H1 (cell line): ENCODE results near the gene PID1. TPM values are rescaled to one million over a fixed set of nuclear protein-coding genes. Genes with fewer than 3 reads are reported as not detected.

ENCODE experiments used
- CTCF ChIA-PET: fragments of 300-600 bp; sonication (Branson Sonifier 250); formaldehyde crosslinking; loops from one replicate; lab custom pipeline; 2021; ENCODE audit not compliant: partially characterized antibody; lab: Charles Lee
- POLR2A ChIA-PET: fragments of 300-600 bp; sonication (Branson Sonifier 250); formaldehyde crosslinking; loops from one replicate; lab custom pipeline; 2021; ENCODE audit warnings: inconsistent platforms; ENCODE audit not compliant: partially characterized antibody; lab: Charles Lee
- DNase-seq, 2 experiments: peaks; one replicate each; pipeline versions ENCODE4 v3.0.0 to v3.0.0-alpha.2; 2010 to 2022; ENCODE audit warnings: low spot score in 2 of 2, low read depth in 1 of 2, mixed read lengths in 1 of 2
- FAIRE-seq: peaks from 2 replicates; lab custom pipeline; 2011; peaks lifted over from hg19 to GRCh38; lab: Jason Lieb, UNC
- H2AFZ ChIP-seq: 2 replicates; pipeline ENCODE4 v1.8.1; 2012; ENCODE audit warnings: low read length, inconsistent platforms
- H2AK5ac ChIP-seq: 2 replicates; pipeline ENCODE4 v1.6.1; 2013; ENCODE audit warnings: low read depth, low read length
- H2BK120ac ChIP-seq: replicated peaks from 2 replicates; pipeline ENCODE3; 2013; ENCODE audit warnings: low read depth, low read length, inconsistent platforms
- H2BK12ac ChIP-seq: 2 replicates; pipeline ENCODE4 v1.6.1; 2013; ENCODE audit warnings: low read depth, low read length
- H2BK15ac ChIP-seq: 2 replicates; pipeline ENCODE4 v1.6.1; 2013; ENCODE audit warnings: low read length
- H2BK20ac ChIP-seq: 2 replicates; pipeline ENCODE4 v1.6.1; 2013; ENCODE audit warnings: low read length
- H2BK5ac ChIP-seq: 2 replicates; pipeline ENCODE4 v1.6.1; 2013; ENCODE audit warnings: low read depth, low read length
- H3K14ac ChIP-seq: 2 replicates; pipeline ENCODE4 v1.6.1; 2013; ENCODE audit warnings: inconsistent platforms; ENCODE audit not compliant: insufficient read length
- H3K18ac ChIP-seq: 2 replicates; pipeline ENCODE4 v1.6.1; 2013; ENCODE audit warnings: low read length; ENCODE audit errors: extremely low read depth
- H3K23ac ChIP-seq: 2 replicates; pipeline ENCODE4 v1.6.1; 2013; ENCODE audit warnings: inconsistent platforms; ENCODE audit not compliant: insufficient read length
- H3K23me2 ChIP-seq: 2 replicates; pipeline ENCODE4 v1.6.1; 2013; ENCODE audit warnings: low read depth, low read length
- H3K27ac ChIP-seq: 2 replicates; pipeline ENCODE4 v1.6.1; 2011; ENCODE audit warnings: low read depth, low read length, inconsistent platforms
- H3K27me3 ChIP-seq, 4 experiments: replicated peaks in 1 of 4; 1 replicate in 1 of 4; 2 replicates in 3 of 4; pipeline versions ENCODE4 v1.6.1 to v1.8.1; 2011 to 2013; ENCODE audit warnings: low read length in 3 of 4, mild to moderate bottlenecking in 3 of 4, inconsistent platforms in 2 of 4, mixed read lengths in 2 of 4, moderate library complexity in 1 of 4; ENCODE audit not compliant: control insufficient read depth in 3 of 4, insufficient read depth in 3 of 4; ENCODE audit errors: extremely low read depth in 1 of 4
- H3K36me3 ChIP-seq, 4 experiments: 2 replicates each; pipeline versions ENCODE4 v1.6.1 to v1.8.1; 2011 to 2013; ENCODE audit warnings: mild to moderate bottlenecking in 4 of 4, low read length in 3 of 4, moderate library complexity in 2 of 4, control low read depth in 1 of 4, inconsistent platforms in 1 of 4; ENCODE audit not compliant: insufficient read depth in 4 of 4, control insufficient read depth in 2 of 4
- H3K4ac ChIP-seq: replicated peaks from 2 replicates; pipeline ENCODE3; 2013; ENCODE audit warnings: low read length, low read depth, mixed read lengths, inconsistent platforms; ENCODE audit not compliant: insufficient read length
- H3K4me1 ChIP-seq, 4 experiments: replicated peaks in 1 of 4; 1 replicate in 1 of 4; 2 replicates in 3 of 4; pipeline versions ENCODE4 v1.6.1 to v1.8.1; 2011 to 2013; ENCODE audit warnings: low read length in 3 of 4, inconsistent platforms in 2 of 4, mixed read lengths in 1 of 4; ENCODE audit not compliant: insufficient read depth in 4 of 4, control insufficient read depth in 3 of 4
- H3K4me2 ChIP-seq, 2 experiments: 2 replicates each; pipeline versions ENCODE4 v1.6.1 to v1.8.1; 2011 to 2013; ENCODE audit warnings: low read depth in 2 of 2, low read length in 2 of 2, control low read depth in 1 of 2, inconsistent platforms in 1 of 2, mild to moderate bottlenecking in 1 of 2; ENCODE audit not compliant: insufficient read depth in 1 of 2
- H3K4me3 ChIP-seq, 4 experiments: fragments of 200-600, 300-600 bp in 1 of 4; sonication (generic), shearing (Covaris generic), sonication (Bioruptor Twin) in 1 of 4; 2 replicates each; pipeline versions ENCODE4 v1.5.1 to v1.8.1; 2011 to 2016; ENCODE audit warnings: low read length in 4 of 4, low read depth in 3 of 4, control low read depth in 2 of 4, inconsistent platforms in 2 of 4, mild to moderate bottlenecking in 2 of 4, mixed read lengths in 1 of 4, moderate library complexity in 1 of 4; ENCODE audit not compliant: insufficient read depth in 2 of 4; ENCODE audit errors: extremely low read depth in 1 of 4
- H3K56ac ChIP-seq: replicated peaks from 2 replicates; pipeline ENCODE3; 2013; ENCODE audit warnings: low read depth, mild to moderate bottlenecking, mixed read lengths, low read length, inconsistent platforms; ENCODE audit not compliant: insufficient read length
- H3K79me1 ChIP-seq: 2 replicates; pipeline ENCODE4 v1.6.1; 2013; ENCODE audit warnings: low read depth, low read length, control low read depth
- H3K79me2 ChIP-seq, 2 experiments: 2 replicates each; pipeline versions ENCODE4 v1.6.1 to v1.8.1; 2012 to 2013; ENCODE audit warnings: low read length in 2 of 2, mild to moderate bottlenecking in 2 of 2, inconsistent platforms in 1 of 2; ENCODE audit not compliant: insufficient read depth in 2 of 2, control insufficient read depth in 1 of 2
- H3K9ac ChIP-seq, 4 experiments: replicated peaks in 1 of 4; 1 replicate in 1 of 4; 2 replicates in 3 of 4; pipeline versions ENCODE4 v1.6.1 to v1.8.1; 2011 to 2013; ENCODE audit warnings: low read depth in 3 of 4, low read length in 3 of 4, control low read depth in 2 of 4, mild to moderate bottlenecking in 2 of 4, moderate library complexity in 2 of 4, inconsistent platforms in 1 of 4; ENCODE audit errors: extremely low read depth in 1 of 4
- H3K9me3 ChIP-seq, 2 experiments: 2 replicates each; pipeline versions ENCODE4 v1.6.1 to v1.8.1; 2012 to 2013; ENCODE audit warnings: mild to moderate bottlenecking in 2 of 2, moderate library complexity in 2 of 2, control low read depth in 1 of 2, inconsistent platforms in 1 of 2, low read depth in 1 of 2, low read length in 1 of 2, mixed read lengths in 1 of 2; ENCODE audit not compliant: insufficient read depth in 2 of 2
- H4K20me1 ChIP-seq, 2 experiments: replicated peaks in 1 of 2; 2 replicates each; pipeline versions ENCODE3 to v1.8.1; 2011 to 2013; ENCODE audit warnings: inconsistent platforms in 2 of 2, low read length in 2 of 2, mild to moderate bottlenecking in 1 of 2; ENCODE audit not compliant: insufficient read depth in 2 of 2, control insufficient read depth in 1 of 2
- H4K5ac ChIP-seq: 2 replicates; pipeline ENCODE4 v1.6.1; 2013; ENCODE audit warnings: low read length, low read depth, mixed read lengths, inconsistent platforms; ENCODE audit not compliant: insufficient read length
- H4K8ac ChIP-seq: 2 replicates; pipeline ENCODE4 v1.8.0; 2013; ENCODE audit warnings: mild to moderate bottlenecking, moderate library complexity, low read length, inconsistent platforms; ENCODE audit not compliant: insufficient read depth; ENCODE audit errors: extremely low read depth
- H4K91ac ChIP-seq: replicated peaks from 2 replicates; pipeline ENCODE3; 2013; ENCODE audit warnings: low read length, mixed read lengths, inconsistent platforms; ENCODE audit not compliant: insufficient read length
- ASH2L ChIP-seq: fragments of 200-600, 300-600 bp; sonication (generic); IDR thresholded peaks from one replicate; pipeline ENCODE4 v1.7.1; 2017; ENCODE audit warnings: low read length
- BACH1 ChIP-seq: IDR thresholded peaks from 2 replicates; pipeline ENCODE4 v1.6.1; 2012; ENCODE audit warnings: low read length, improper control_type of control experiment
- CHD1 ChIP-seq: IDR thresholded peaks from 2 replicates; pipeline ENCODE4 v1.6.1; 2012; ENCODE audit warnings: low read depth, low read length, improper control_type of control experiment
- CTCF ChIP-seq, 3 experiments: IDR thresholded peaks; 1 replicate in 2 of 3; 2 replicates in 1 of 3; pipeline versions ENCODE4 v1.5.1 to v1.6.1; 2011; ENCODE audit warnings: low read length in 3 of 3, mild to moderate bottlenecking in 3 of 3, inconsistent platforms in 2 of 3, low read depth in 1 of 3, moderate library complexity in 1 of 3; ENCODE audit not compliant: insufficient read depth in 1 of 3; ENCODE audit errors: control extremely low read depth in 1 of 3
- HDAC6 ChIP-seq: IDR thresholded peaks from one replicate; pipeline ENCODE4 v1.7.1; 2012; ENCODE audit warnings: low read depth, mild to moderate bottlenecking, inconsistent platforms, low read length, moderate library complexity
- NRF1 ChIP-seq: IDR thresholded peaks from 2 replicates; pipeline ENCODE4 v1.6.1; 2011; ENCODE audit warnings: mild to moderate bottlenecking, low read depth, low read length, improper control_type of control experiment
- POLR2AphosphoS5 ChIP-seq: IDR thresholded peaks from 2 replicates; pipeline ENCODE4 v1.6.1; 2011; ENCODE audit warnings: low read depth, low read length
- RBBP5 ChIP-seq: IDR thresholded peaks from 2 replicates; pipeline ENCODE4 v1.7.1; 2012; ENCODE audit warnings: low read depth, mild to moderate bottlenecking, inconsistent platforms, low read length, moderate library complexity, borderline replicate concordance
- RNF2 ChIP-seq: fragments of 200-900, 300-1000 bp; sonication (generic); IDR thresholded peaks from 2 replicates; pipeline ENCODE4 v1.7.1; 2016; ENCODE audit warnings: borderline replicate concordance, low read depth, mild to moderate bottlenecking, antibody characterized with exemption, low read length; ENCODE audit not compliant: poor library complexity, severe bottlenecking; ENCODE audit errors: missing control alignments
- SAP30 ChIP-seq: fragments of 300-600 bp; sonication (generic); IDR thresholded peaks from 2 replicates; pipeline ENCODE4 v1.7.1; 2012; ENCODE audit warnings: low read length, moderate library complexity, mild to moderate bottlenecking, inconsistent platforms; ENCODE audit not compliant: insufficient read depth, insufficient replicate concordance
- SIRT6 ChIP-seq: IDR thresholded peaks from one replicate; pipeline ENCODE4 v1.7.1; 2012; ENCODE audit warnings: low read length, inconsistent platforms
- SP4 ChIP-seq: IDR thresholded peaks from 2 replicates; pipeline ENCODE4 v1.6.1; 2012; ENCODE audit warnings: low read length, inconsistent platforms
- SRF ChIP-seq: IDR thresholded peaks from 2 replicates; pipeline ENCODE4 v1.6.1; 2011; ENCODE audit warnings: mild to moderate bottlenecking, low read depth, low read length, moderate library complexity
- WGBS, 2 experiments: shearing (Covaris generic) in 1 of 2; methylation state at CpG; one replicate each; pipeline versions ENCODE4 v1.1.6 to v1.1.7; 2013 to 2015; ENCODE audit warnings: low lambda C conversion rate in 2 of 2, mixed read lengths in 2 of 2, inconsistent platforms in 1 of 2, low coverage in 1 of 2, missing lambda C conversion rate in 1 of 2; ENCODE audit not compliant: insufficient replicate concordance in 2 of 2, insufficient coverage in 1 of 2, insufficient read length in 1 of 2; ENCODE audit errors: extremely low coverage in 1 of 2, missing lambda C conversion rate in 1 of 2; 5-methylcytosine and 5-hydroxymethylcytosine counted together
- polyA plus RNA-seq, 7 experiments: library from polyadenylated mRNA; depleted of rRNA in 3 of 7; stranded (reverse) in 5 of 7; unstranded in 2 of 7; fragments of >200 nt in 5 of 7; fragments of 200-250 nt in 2 of 7; gene quantifications; 1 replicate in 5 of 7; 2 replicates in 1 of 7; 4 replicates in 1 of 7; pipeline versions ENCODE4 v1.2.1 to v1.2.3, GENCODE V29; 2011 to 2013; ENCODE audit warnings: missing spikeins in 2 of 7, mixed read lengths in 2 of 7
- total RNA-seq: library from RNA; stranded (reverse); fragmentation: NEBNext Ultra II Directional; extraction: Animal tissue kit (Norgen Biotek cat#: 25700); gene quantifications from 2 replicates; pipeline ENCODE4 v1.2.1, GENCODE V29; 2021

The PID1 gene
- total and polyA plus RNA-seq, 2 of the 8 experiments (the other 6 are each of a cell fraction or from before 2014, with no cell fraction given) = 1.5 to 3.3 TPM

GRCh38 chr2:229170171-229170570 is 100.9 kb downstream of the PID1 start:
- H2BK15ac ChIP-seq = no peak overlapping the region
- no peak overlapping the region for H3K4me3 ChIP-seq
- no peaks in the 10 kb centered on the region for H4K20me1 ChIP-seq
- TF ChIP-seq NRF1 (no peak), BACH1 (no peak), HDAC6 (no peak), RBBP5 (no peak), CHD1 (no peak), RNF2 (no peak), SP4 (no peak), SRF (no peak), CTCF (IDR thresholded peaks at IDR 0.05; ENCODE audit: control extremely low read depth in 1 of 3, insufficient read depth in 1 of 3, low read depth in 1 of 3, low read length in 3 of 3) (no peak), SIRT6 (no peak), SAP30 (no peak), POLR2AphosphoS5 (no peak), ASH2L (no peak)

More at GRCh38 chr2:229170171-229170570, 100.9 kb downstream of the PID1 start:
- POLR2A ChIA-PET = no interaction called here
- Histone ChIP-seq H3K4me1 (no peaks in the 10 kb centered on the region), H4K8ac (no peak overlapping the region), H2BK120ac (no peak overlapping the region), H4K5ac (no peak overlapping the region), H3K27ac (no peak overlapping the region), H3K36me3 (no peaks in the 10 kb centered on the region), H3K9ac (no peak overlapping the region), H3K56ac (no peak overlapping the region), H3K23ac (no peak overlapping the region), H3K4ac (no peak overlapping the region), H2AFZ (no peak overlapping the region), H3K79me2 (no peaks in the 10 kb centered on the region), H3K4me2 (no peak overlapping the region), H3K27me3 (no peaks in the 10 kb centered on the region), H3K23me2 (no peaks in the 10 kb centered on the region; the same call in 1 of the 2 replicates), H2BK5ac (no peak overlapping the region), H3K9me3 (no peaks in the 10 kb centered on the region), H2AK5ac (no peak overlapping the region), H2BK20ac (no peak overlapping the region), H4K91ac (no peak overlapping the region), H2BK12ac (no peak overlapping the region), H3K14ac (no peak overlapping the region), H3K18ac (no peak overlapping the region), H3K79me1 (no peaks in the 10 kb centered on the region)
- no peak for DNase-seq
- CTCF ChIA-PET = interaction anchor here (1.2 kb wide), 1 partner anchor 92 kb away, joined by 3 read pairs; no protein-coding TSS in a partner anchor
- WGBS, 2 experiments = 93% methylated on average over 2 of the region's 2 CpGs; no CpG with 5 or more reads in 1 of the 2 experiments
- FAIRE-seq = no peak
